Stimulated activated CD4-positive, alpha-beta T cell treated with anti-CD3 and anti-CD28 coated beads, Interleukin-2, amount 100 ng/mL, for 48 hours (primary cell): ENCODE data around the gene STH.
A peak's percentile ranks its signal among the peaks of the same experiment; 100 is the strongest.
"Not testable (repeated sequence)": the region's sequence is repeated elsewhere in the genome, so short reads cannot be mapped to it uniquely, and the experiment has no call there.

Source experiments
- DNase-seq, 2 donors: peaks; one replicate each; pipeline ENCODE4 v3.0.0-alpha.2; 2020

The STH gene

GRCh38 chr17:46009681-46010596, 10.9 kb downstream of the STH start:
- no peak for DNase-seq

GRCh38 chr17:46010597-46011186, 11.6 kb downstream of the STH start:
- no peak for DNase-seq

- no peak for DNase-seq
Observed at GRCh38 chr17:46011711-46012505, 12.9 kb downstream of the STH start.

GRCh38 chr17:46012506-46013079, 13.5 kb downstream of the STH start:
- DNase-seq, result no peak

GRCh38 chr17:46013127-46013501, 14.1 kb downstream of the STH start:
- no peak for DNase-seq

- DNase-seq, result no peak
Observed at GRCh38 chr17:46013502-46014165, 14.6 kb downstream of the STH start.

GRCh38 chr17:46019408-46019925, 20.4 kb downstream of the STH start:
- DNase-seq, result not testable (repeated sequence)

GRCh38 chr17:46020023-46020761, 21.1 kb downstream of the STH start:
- peak; percentile 9 to 25 for DNase-seq

GRCh38 chr17:46020998-46021397, 21.9 kb downstream of the STH start:
- no peak for DNase-seq

- DNase-seq, result not testable (repeated sequence)
Observed at GRCh38 chr17:46023366-46023765, 24.3 kb downstream of the STH start.

- DNase-seq, result no peak
Observed at GRCh38 chr17:46023783-46024388, 24.8 kb downstream of the STH start.

- DNase-seq, result no peak
Observed at GRCh38 chr17:46024590-46024989, 25.5 kb downstream of the STH start.

GRCh38 chr17:46025060-46025459, 26.0 kb downstream of the STH start:
- DNase-seq, result no peak

GRCh38 chr17:46025510-46026165, 26.6 kb downstream of the STH start:
- DNase-seq, result no peak

- DNase-seq, result no peak
Observed at GRCh38 chr17:46026166-46027047, 27.4 kb downstream of the STH start.

GRCh38 chr17:46027048-46027975, 28.3 kb downstream of the STH start:
- no peak for DNase-seq

GRCh38 chr17:46027976-46028325, 28.9 kb downstream of the STH start:
- DNase-seq, result no peak

GRCh38 chr17:46028374-46028773, 29.3 kb downstream of the STH start:
- DNase-seq, result no peak
